ENCODE data around the gene CTNNBIP1.

CTNNBIP1 gene

GRCh38 chr1:9874412-9874811 lies 35.7 kb downstream of the CTNNBIP1 start:
- no peak for ATAC-seq
- Mint-ChIP-seq H3K36me3 (peaks cover 4% of the 10 kb centered on the region), H3K9me3 (no peaks in the 10 kb centered on the region), H3K27ac (peak overlapping the region; percentile 23), H3K4me1 (peaks cover 7% of the 10 kb centered on the region), H3K4me3 (no peak overlapping the region)
- no peak for DNase-seq (ENCODE audit: low spot score in 2 of 2)

GRCh38 chr1:9873992-9874391 lies 36.1 kb downstream of the CTNNBIP1 start:
- Mint-ChIP-seq H3K4me1 (peaks cover 7% of the 10 kb centered on the region), H3K27ac (peak overlapping the region; percentile 23), H3K36me3 (peaks cover 6% of the 10 kb centered on the region), H3K9me3 (no peaks in the 10 kb centered on the region), H3K4me3 (no peak overlapping the region)
- ATAC-seq (no peak), DNase-seq (ENCODE audit: low spot score in 2 of 2) (no peak)

GRCh38 chr1:9873385-9873784 lies 36.7 kb downstream of the CTNNBIP1 start:
- Mint-ChIP-seq H3K4me3 (no peak overlapping the region), H3K9me3 (no peaks in the 10 kb centered on the region), H3K27ac (peak overlapping the region; percentile 23), H3K4me1 (peaks cover 7% of the 10 kb centered on the region), H3K36me3 (peaks cover 6% of the 10 kb centered on the region)
- no peak for DNase-seq (ENCODE audit: low spot score in 2 of 2)
- ATAC-seq: no peak

- Mint-ChIP-seq H3K27ac (no peak overlapping the region), H3K9me3 (no peaks in the 10 kb centered on the region), H3K36me3 (peaks cover 6% of the 10 kb centered on the region), H3K4me3 (no peak overlapping the region), H3K4me1 (peaks cover 7% of the 10 kb centered on the region)
- ATAC-seq (no peak), DNase-seq (ENCODE audit: low spot score in 2 of 2) (no peak)
Measured at GRCh38 chr1:9872430-9873165, 37.5 kb downstream of the CTNNBIP1 start.

GRCh38 chr1:9871707-9872425 lies 38.2 kb downstream of the CTNNBIP1 start:
- Mint-ChIP-seq H3K36me3 (peaks cover 6% of the 10 kb centered on the region), H3K4me1 (peaks cover 14% of the 10 kb centered on the region), H3K9me3 (no peaks in the 10 kb centered on the region), H3K4me3 (no peak overlapping the region), H3K27ac (no peak overlapping the region)
- ATAC-seq: no peak
- no peak for DNase-seq (ENCODE audit: low spot score in 2 of 2)

- no peak for DNase-seq (ENCODE audit: low spot score in 2 of 2)
- ATAC-seq: no peak
- Mint-ChIP-seq H3K36me3 (peaks cover 6% of the 10 kb centered on the region), H3K4me1 (peaks cover 19% of the 10 kb centered on the region), H3K4me3 (no peak overlapping the region), H3K27ac (no peak overlapping the region), H3K9me3 (no peaks in the 10 kb centered on the region)
Measured at GRCh38 chr1:9871021-9871420, 39.0 kb downstream of the CTNNBIP1 start.

GRCh38 chr1:9870572-9870971 lies 39.5 kb downstream of the CTNNBIP1 start:
- Mint-ChIP-seq H3K27ac (no peak overlapping the region), H3K36me3 (peaks cover 6% of the 10 kb centered on the region), H3K4me1 (peaks cover 19% of the 10 kb centered on the region), H3K9me3 (no peaks in the 10 kb centered on the region), H3K4me3 (no peak overlapping the region)
- DNase-seq (ENCODE audit: low spot score in 2 of 2): no peak
- no peak for ATAC-seq

- H3K9me3 Mint-ChIP-seq: no peaks in the 10 kb centered on the region
- H3K4me3 Mint-ChIP-seq: no peak overlapping the region
- no peak for DNase-seq (ENCODE audit: low spot score in 2 of 2)
- H3K36me3 Mint-ChIP-seq: peaks cover 6% of the 10 kb centered on the region
- ATAC-seq: no peak
- H3K4me1 Mint-ChIP-seq: peaks cover 14% of the 10 kb centered on the region
- H3K27ac Mint-ChIP-seq: no peak overlapping the region
Measured at GRCh38 chr1:9869831-9870251, 40.2 kb downstream of the CTNNBIP1 start.

- DNase-seq (ENCODE audit: low spot score in 2 of 2) (no peak), ATAC-seq (no peak)
- Mint-ChIP-seq H3K4me3 (no peak overlapping the region), H3K36me3 (peaks cover 6% of the 10 kb centered on the region), H3K4me1 (peaks cover 12% of the 10 kb centered on the region), H3K27ac (no peak overlapping the region), H3K9me3 (no peaks in the 10 kb centered on the region)
Measured at GRCh38 chr1:9868244-9868590, 41.9 kb downstream of the CTNNBIP1 start.

GRCh38 chr1:9867408-9868243 lies 42.4 kb downstream of the CTNNBIP1 start:
- Mint-ChIP-seq H3K4me1 (peaks cover 12% of the 10 kb centered on the region), H3K4me3 (no peak overlapping the region), H3K9me3 (no peaks in the 10 kb centered on the region), H3K27ac (no peak overlapping the region), H3K36me3 (peaks cover 6% of the 10 kb centered on the region)
- peak; percentile 92 for ATAC-seq
- peak; percentile 89 to 94 for DNase-seq (ENCODE audit: low spot score in 2 of 2)

- Mint-ChIP-seq H3K4me1 (peaks cover 12% of the 10 kb centered on the region), H3K36me3 (peaks cover 6% of the 10 kb centered on the region), H3K9me3 (no peaks in the 10 kb centered on the region), H3K27ac (no peak overlapping the region), H3K4me3 (no peak overlapping the region)
- ATAC-seq (no peak), DNase-seq (ENCODE audit: low spot score in 2 of 2) (no peak)
Measured at GRCh38 chr1:9866836-9867235, 43.2 kb downstream of the CTNNBIP1 start.

GRCh38 chr1:9865724-9866123 lies 44.3 kb downstream of the CTNNBIP1 start:
- Mint-ChIP-seq H3K4me3 (no peak overlapping the region), H3K9me3 (no peaks in the 10 kb centered on the region), H3K4me1 (peaks cover 12% of the 10 kb centered on the region), H3K36me3 (peaks cover 6% of the 10 kb centered on the region), H3K27ac (no peak overlapping the region)
- no peak for ATAC-seq
- DNase-seq (ENCODE audit: low spot score in 2 of 2): no peak

GRCh38 chr1:9863371-9863770 lies 46.7 kb downstream of the CTNNBIP1 start:
- Mint-ChIP-seq H3K4me3 (no peak overlapping the region), H3K9me3 (no peaks in the 10 kb centered on the region), H3K27ac (no peak overlapping the region), H3K36me3 (no peaks in the 10 kb centered on the region), H3K4me1 (peaks cover 21% of the 10 kb centered on the region)
- no peak for ATAC-seq
- DNase-seq (ENCODE audit: low spot score in 2 of 2): no peak

GRCh38 chr1:9861360-9861759 lies 48.7 kb downstream of the CTNNBIP1 start:
- peaks cover 15% of the 10 kb centered on the region for H3K4me1 Mint-ChIP-seq
- no peaks in the 10 kb centered on the region for H3K36me3 Mint-ChIP-seq
- ATAC-seq (no peak), DNase-seq (ENCODE audit: low spot score in 2 of 2) (no peak)
- no peaks in the 10 kb centered on the region for H3K9me3 Mint-ChIP-seq
- no peak overlapping the region for H3K4me3 Mint-ChIP-seq
- no peak overlapping the region for H3K27ac Mint-ChIP-seq

GRCh38 chr1:9860887-9861286 lies 49.2 kb downstream of the CTNNBIP1 start:
- H3K27ac Mint-ChIP-seq: no peak overlapping the region
- H3K9me3 Mint-ChIP-seq: no peaks in the 10 kb centered on the region
- no peaks in the 10 kb centered on the region for H3K36me3 Mint-ChIP-seq
- H3K4me3 Mint-ChIP-seq: no peak overlapping the region
- no peak for DNase-seq (ENCODE audit: low spot score in 2 of 2)
- peaks cover 15% of the 10 kb centered on the region for H3K4me1 Mint-ChIP-seq
- no peak for ATAC-seq
